ENCODE measurements around the gene HOXB6.

Gene HOXB6

DNA sequence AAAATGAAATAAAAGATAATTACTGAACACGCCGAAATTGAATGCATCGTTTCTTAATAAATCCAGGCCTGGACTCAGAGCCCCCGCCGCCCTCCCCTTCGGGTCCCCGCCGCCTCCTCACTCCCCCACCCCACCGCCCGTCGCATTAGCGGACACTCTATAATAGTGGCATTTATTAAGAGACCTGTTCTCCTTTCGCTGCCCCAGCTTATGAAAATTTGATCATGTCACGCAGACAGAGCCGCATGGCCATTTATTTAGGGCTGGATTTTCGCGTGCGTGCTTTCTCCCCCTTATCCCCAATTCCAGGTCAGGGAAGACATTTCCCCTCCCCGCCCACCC, 53.6 kb downstream of the HOXB6 start:
- ChIA-PET POLR2A (no interaction called here), CTCF (interaction anchor here (0.5 to 0.6 kb wide), 4 partner anchors 11 to 37 kb away, joined by 3 read pairs; no protein-coding TSS in a partner anchor)
- H3K36me3 ChIP-seq (ENCODE audit: control insufficient read depth in 2 of 2, insufficient read depth in 1 of 2, low read length in 2 of 2) = peaks cover 15 to 51% of the 10 kb centered on the region in 2 experiments
- peaks cover 54% of the 10 kb centered on the region for H3K4me1 ChIP-seq (ENCODE audit: control insufficient read depth, insufficient read depth, low read length)
- no peaks in the 10 kb centered on the region for H3K9me3 ChIP-seq (ENCODE audit: control insufficient read depth, insufficient read depth, low read depth, low read length)
- H3K27ac ChIP-seq (ENCODE audit: extremely low read depth, low read depth, low read length) = no peak overlapping the region
- TF ChIP-seq ZNF292 (tag by site-specific recombination; IDR thresholded peaks at IDR 0.05; ENCODE audit: borderline replicate concordance, low read depth) (no peak), ZBTB20 (tag by site-specific recombination; IDR thresholded peaks at IDR 0.05) (no peak), ZNF354C (tag by site-specific recombination; IDR thresholded peaks at IDR 0.05; ENCODE audit: borderline replicate concordance, low read depth) (no peak), ZNF404 (tag by site-specific recombination; IDR thresholded peaks at IDR 0.05) (no peak), HOXD13 (CRISPR knock-in tag; IDR thresholded peaks at IDR 0.05; ENCODE audit: borderline replicate concordance) (no peak), ZSCAN16 (tag by site-specific recombination; IDR thresholded peaks at IDR 0.05) (no peak), ZNF394 (tag by site-specific recombination; IDR thresholded peaks at IDR 0.05; ENCODE audit: borderline replicate concordance) (no peak), ZNF677 (tag by site-specific recombination; IDR thresholded peaks at IDR 0.05) (no peak), ZNF670 (tag by site-specific recombination; IDR thresholded peaks at IDR 0.05; ENCODE audit: low read depth) (no peak), KLF1 (tag by site-specific recombination; IDR thresholded peaks at IDR 0.05) (no peak), ZNF792 (tag by site-specific recombination; IDR thresholded peaks at IDR 0.05) (no peak), SETDB1 (IDR thresholded peaks at IDR 0.05; ENCODE audit: insufficient read length, low read length) (no peak), WT1 (tag by site-specific recombination; IDR thresholded peaks at IDR 0.05) (no peak), ZXDB (tag by site-specific recombination; IDR thresholded peaks at IDR 0.05) (no peak)
- TF ChIP-seq, protein P1, sequence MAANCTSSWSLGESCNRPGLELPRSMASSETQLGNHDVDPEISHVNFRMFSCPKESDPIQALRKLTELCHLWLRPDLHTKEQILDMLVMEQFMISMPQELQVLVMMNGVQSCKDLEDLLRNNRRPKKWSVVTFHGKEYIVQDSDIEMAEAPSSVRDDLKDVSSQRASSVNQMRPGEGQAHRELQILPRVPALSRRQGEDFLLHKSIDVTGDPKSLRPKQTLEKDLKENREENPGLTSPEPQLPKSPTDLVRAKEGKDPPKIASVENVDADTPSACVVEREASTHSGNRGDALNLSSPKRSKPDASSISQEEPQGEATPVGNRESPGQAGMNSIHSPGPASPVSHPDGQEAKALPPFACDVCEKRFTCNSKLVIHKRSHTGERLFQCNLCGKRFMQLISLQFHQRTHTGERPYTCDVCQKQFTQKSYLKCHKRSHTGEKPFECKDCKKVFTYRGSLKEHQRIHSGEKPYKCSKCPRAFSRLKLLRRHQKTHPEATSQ (tag by site-specific recombination; IDR thresholded peaks at IDR 0.05) = no peak
- TF ChIP-seq, protein P2, sequence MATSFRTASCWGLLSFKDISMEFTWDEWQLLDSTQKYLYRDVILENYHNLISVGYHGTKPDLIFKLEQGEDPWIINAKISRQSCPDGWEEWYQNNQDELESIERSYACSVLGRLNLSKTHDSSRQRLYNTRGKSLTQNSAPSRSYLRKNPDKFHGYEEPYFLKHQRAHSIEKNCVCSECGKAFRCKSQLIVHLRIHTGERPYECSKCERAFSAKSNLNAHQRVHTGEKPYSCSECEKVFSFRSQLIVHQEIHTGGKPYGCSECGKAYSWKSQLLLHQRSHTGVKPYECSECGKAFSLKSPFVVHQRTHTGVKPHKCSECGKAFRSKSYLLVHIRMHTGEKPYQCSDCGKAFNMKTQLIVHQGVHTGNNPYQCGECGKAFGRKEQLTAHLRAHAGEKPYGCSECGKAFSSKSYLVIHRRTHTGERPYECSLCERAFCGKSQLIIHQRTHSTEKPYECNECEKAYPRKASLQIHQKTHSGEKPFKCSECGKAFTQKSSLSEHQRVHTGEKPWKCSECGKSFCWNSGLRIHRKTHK (tag by site-specific recombination; IDR thresholded peaks at IDR 0.05) = no peak
- TF ChIP-seq, protein P3, sequence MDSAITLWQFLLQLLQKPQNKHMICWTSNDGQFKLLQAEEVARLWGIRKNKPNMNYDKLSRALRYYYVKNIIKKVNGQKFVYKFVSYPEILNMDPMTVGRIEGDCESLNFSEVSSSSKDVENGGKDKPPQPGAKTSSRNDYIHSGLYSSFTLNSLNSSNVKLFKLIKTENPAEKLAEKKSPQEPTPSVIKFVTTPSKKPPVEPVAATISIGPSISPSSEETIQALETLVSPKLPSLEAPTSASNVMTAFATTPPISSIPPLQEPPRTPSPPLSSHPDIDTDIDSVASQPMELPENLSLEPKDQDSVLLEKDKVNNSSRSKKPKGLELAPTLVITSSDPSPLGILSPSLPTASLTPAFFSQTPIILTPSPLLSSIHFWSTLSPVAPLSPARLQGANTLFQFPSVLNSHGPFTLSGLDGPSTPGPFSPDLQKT (IDR thresholded peaks at IDR 0.05; ENCODE audit: borderline replicate concordance, low read depth, low read length) = no peak
- TF ChIP-seq, protein P4, sequence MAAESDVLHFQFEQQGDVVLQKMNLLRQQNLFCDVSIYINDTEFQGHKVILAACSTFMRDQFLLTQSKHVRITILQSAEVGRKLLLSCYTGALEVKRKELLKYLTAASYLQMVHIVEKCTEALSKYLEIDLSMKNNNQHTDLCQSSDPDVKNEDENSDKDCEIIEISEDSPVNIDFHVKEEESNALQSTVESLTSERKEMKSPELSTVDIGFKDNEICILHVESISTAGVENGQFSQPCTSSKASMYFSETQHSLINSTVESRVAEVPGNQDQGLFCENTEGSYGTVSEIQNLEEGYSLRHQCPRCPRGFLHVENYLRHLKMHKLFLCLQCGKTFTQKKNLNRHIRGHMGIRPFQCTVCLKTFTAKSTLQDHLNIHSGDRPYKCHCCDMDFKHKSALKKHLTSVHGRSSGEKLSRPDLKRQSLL (tag by site-specific recombination; IDR thresholded peaks at IDR 0.05) = no peak
- TF ChIP-seq, protein P5, sequence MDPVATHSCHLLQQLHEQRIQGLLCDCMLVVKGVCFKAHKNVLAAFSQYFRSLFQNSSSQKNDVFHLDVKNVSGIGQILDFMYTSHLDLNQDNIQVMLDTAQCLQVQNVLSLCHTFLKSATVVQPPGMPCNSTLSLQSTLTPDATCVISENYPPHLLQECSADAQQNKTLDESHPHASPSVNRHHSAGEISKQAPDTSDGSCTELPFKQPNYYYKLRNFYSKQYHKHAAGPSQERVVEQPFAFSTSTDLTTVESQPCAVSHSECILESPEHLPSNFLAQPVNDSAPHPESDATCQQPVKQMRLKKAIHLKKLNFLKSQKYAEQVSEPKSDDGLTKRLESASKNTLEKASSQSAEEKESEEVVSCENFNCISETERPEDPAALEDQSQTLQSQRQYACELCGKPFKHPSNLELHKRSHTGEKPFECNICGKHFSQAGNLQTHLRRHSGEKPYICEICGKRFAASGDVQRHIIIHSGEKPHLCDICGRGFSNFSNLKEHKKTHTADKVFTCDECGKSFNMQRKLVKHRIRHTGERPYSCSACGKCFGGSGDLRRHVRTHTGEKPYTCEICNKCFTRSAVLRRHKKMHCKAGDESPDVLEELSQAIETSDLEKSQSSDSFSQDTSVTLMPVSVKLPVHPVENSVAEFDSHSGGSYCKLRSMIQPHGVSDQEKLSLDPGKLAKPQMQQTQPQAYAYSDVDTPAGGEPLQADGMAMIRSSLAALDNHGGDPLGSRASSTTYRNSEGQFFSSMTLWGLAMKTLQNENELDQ (tag by site-specific recombination; IDR thresholded peaks at IDR 0.05; ENCODE audit: low read depth) = no peak
- TF ChIP-seq, protein P6, sequence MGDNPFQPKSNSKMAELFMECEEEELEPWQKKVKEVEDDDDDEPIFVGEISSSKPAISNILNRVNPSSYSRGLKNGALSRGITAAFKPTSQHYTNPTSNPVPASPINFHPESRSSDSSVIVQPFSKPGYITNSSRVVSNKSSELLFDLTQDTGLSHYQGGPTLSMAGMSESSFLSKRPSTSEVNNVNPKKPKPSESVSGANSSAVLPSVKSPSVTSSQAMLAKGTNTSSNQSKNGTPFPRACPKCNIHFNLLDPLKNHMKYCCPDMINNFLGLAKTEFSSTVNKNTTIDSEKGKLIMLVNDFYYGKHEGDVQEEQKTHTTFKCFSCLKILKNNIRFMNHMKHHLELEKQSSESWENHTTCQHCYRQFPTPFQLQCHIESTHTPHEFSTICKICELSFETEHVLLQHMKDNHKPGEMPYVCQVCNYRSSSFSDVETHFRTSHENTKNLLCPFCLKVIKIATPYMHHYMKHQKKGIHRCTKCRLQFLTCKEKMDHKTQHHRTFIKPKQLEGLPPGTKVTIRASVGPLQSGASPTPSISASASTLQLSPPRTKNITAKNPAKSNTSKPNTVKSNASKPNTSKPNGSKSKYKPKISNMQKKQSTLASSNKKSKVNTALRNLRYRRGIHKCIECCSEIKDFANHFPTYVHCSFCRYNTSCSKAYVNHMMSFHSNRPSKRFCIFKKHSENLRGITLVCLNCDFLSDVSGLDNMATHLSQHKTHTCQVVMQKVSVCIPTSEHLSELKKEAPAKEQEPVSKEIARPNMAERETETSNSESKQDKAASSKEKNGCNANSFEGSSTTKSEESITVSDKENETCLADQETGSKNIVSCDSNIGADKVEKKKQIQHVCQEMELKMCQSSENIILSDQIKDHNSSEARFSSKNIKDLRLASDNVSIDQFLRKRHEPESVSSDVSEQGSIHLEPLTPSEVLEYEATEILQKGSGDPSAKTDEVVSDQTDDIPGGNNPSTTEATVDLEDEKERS (tag by site-specific recombination; IDR thresholded peaks at IDR 0.05) = no peak
- H3K4me3 ChIP-seq (ENCODE audit: low read depth, low read length) = no peak overlapping the region
